GM19463 (cell line): ENCODE measurements around the gene PTPRJ.
"Not testable (repeated sequence)": the region's sequence is repeated elsewhere in the genome, so short reads cannot be mapped to it uniquely, and the experiment has no call there.

ENCODE experiments used
- ATAC-seq: cut with Tn5 transposase; IDR thresholded peaks from one replicate; pipeline ENCODE4 v1.9.1; 2021; ENCODE audit warnings: mild to moderate bottlenecking, moderate library complexity; ENCODE audit not compliant: unreplicated experiment

The PTPRJ gene

GRCh38 chr11:48017105-48017830 lies 36.9 kb downstream of the PTPRJ start:
- ATAC-seq: no peak

- no peak for ATAC-seq
These were observed 37.6 kb downstream of the PTPRJ start for GRCh38 chr11:48017831-48018527.

- ATAC-seq: no peak
These were observed 38.3 kb downstream of the PTPRJ start for GRCh38 chr11:48018528-48019216.

- no peak for ATAC-seq
These were observed 38.8 kb downstream of the PTPRJ start for GRCh38 chr11:48019217-48019584.

DNA sequence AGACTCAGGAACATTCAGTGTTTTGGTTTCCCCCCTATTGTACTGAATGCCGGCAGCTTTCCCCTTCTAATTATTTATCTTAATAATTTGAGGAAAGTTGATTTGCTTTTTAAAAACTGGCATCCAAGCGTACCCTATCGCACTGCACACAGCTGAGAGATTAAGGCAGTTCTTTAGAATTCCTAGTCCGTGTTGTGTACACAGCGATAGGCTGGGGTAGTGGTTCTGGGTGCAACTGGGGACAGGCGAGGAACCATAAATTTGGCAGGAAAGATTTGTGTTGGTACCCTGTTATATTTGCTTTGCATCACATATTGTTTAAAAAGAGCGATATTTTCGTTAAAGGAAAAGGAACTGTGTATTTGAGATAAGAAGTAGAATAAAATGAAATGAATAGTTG lies 39.2 kb downstream of the PTPRJ start:
- no peak for ATAC-seq

DNA sequence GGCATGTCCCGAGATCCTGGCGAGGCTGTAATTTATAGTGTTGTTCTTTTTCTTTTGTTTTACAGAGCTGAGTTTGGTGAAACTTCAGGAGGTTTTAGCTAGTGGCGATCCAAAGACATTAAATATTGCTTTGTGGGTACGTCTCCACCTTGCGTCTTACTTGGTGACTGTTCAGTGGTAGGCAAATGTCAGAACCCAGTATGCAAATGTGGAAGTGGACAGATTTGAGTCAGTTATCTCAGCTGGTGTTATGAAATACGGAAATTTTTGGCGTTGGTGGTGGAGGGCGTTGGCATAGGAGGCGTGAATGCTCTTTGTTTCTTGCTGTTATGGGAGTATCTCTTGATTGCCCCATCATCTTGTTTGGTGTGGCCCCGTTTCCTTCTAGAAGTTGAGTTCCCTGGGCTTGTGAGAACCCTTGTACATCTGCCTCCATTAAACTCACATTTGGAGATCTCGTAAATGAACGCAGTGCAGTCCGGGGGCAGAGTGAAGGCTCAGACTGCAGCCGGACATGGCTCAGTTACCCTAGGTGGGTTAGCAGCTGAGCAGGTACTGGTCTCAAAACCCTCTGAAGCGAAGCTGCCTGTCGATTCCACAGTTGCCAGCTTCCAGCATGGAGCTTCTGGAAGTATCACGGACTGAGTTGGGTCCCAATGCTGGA lies 39.9 kb downstream of the PTPRJ start:
- ATAC-seq: peak; percentile 81

- ATAC-seq: not testable (repeated sequence)
These were observed 41.0 kb downstream of the PTPRJ start for GRCh38 chr11:48021201-48021820.

DNA sequence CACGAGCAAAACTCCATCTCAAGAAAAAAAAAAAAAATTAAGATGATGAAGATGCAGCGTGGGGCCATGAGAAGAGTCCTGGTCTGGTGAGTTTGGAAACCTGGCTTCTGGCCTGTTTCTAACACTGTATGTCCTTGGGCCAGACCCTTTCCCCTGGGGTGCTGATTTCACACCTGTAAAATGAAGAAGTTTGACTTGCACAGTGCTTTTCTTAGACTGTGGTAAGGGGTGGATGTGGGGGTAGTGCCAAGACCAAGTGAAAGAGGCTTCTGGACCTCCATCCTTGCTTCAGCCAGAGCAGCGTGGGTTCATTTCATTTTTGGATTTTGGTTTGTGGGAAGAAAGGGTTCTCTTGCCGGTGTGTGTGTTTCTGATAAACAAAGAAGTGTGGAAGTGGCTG lies 42.1 kb downstream of the PTPRJ start:
- no peak for ATAC-seq

- ATAC-seq: not testable (repeated sequence)
These were observed 43.2 kb downstream of the PTPRJ start for GRCh38 chr11:48023608-48024007.

DNA sequence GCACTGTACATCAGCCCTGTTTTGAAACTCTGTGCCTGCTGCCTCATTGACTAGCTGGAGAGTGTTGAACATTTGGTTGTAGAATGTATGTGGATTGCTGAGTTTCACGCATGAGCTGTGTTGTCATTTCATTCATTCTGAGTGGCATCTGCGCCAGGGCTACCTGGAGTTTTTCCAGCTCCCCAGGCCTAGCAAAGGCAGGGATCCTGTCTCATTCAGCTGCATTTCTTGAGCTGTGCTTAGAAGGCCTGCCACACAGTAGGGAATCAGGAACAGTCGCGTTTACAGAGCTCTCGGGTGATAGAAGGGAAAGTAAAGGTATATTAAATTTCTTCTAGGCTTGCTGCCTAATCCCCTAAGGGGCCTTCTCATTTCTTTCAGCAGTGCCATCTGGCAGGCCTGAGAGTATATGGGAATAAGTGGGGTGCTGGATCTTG lies 44.3 kb downstream of the PTPRJ start:
- no peak for ATAC-seq

- ATAC-seq: no peak
These were observed 45.1 kb downstream of the PTPRJ start for GRCh38 chr11:48025293-48025983.

GRCh38 chr11:48025984-48026340 lies 45.6 kb downstream of the PTPRJ start:
- ATAC-seq: no peak

DNA sequence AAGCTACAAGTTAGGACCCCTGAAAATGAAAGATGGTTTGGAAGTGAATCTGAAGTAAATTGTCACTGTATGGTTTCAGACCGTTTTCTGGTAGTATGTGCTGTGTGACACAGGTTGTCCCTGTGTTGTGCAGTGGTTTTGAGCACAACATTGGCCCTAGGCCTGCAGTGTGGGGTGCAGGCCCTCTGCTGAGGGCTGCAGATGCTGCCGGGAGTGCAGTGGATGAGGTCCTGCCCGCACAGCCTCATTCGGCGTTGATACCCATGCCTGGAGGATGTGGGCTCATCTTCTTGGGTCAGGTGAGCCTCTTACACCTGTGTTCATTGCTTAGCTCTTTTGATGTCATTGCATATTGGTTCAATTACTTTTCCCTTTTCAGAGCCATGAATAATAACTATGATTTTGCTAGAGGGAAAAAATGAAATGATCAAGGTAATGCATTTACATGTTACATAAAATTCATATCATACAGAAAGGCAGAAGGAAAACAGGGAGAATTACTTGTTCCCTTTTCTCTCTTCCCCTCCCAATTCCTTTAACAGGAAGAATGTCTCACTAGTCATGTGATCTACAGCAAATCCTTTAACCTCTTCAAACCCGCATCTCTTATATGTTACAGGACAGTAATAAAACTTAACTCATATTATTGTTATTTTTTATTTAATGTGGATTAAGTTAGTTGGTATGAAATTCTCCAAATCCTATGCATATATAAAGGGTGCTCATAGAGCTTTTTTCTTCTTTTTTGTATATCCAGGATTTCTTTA lies 48.7 kb downstream of the PTPRJ start:
- ATAC-seq: no peak

DNA sequence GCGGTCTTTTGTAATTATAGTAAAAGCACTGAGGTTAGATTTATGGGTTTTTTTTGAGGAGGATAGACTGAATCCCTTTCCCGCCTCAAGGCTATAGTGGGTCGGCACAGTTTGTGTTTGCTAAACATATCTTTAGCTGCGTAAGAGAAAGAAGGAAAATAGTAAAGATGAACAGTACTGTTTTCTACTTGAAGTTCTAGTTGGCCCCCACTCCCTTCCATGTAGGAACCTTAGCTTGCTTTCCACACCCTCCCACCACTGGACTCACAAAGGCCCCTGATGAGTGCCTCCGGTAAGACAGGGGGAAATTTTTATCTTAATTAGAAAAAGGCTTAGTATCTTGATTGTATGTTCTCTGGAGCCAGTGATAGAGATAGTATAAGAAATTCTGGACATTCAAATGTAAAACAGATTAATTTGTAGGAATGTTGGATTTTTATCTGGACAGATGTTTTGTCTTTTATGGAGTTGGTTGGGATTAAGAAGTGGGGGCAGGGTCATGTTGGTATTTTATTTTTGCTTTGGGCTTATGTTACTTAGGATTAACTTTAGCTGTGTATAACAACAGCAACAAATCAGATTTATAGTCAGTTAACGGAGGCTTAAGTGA lies 49.4 kb downstream of the PTPRJ start:
- ATAC-seq: no peak

DNA sequence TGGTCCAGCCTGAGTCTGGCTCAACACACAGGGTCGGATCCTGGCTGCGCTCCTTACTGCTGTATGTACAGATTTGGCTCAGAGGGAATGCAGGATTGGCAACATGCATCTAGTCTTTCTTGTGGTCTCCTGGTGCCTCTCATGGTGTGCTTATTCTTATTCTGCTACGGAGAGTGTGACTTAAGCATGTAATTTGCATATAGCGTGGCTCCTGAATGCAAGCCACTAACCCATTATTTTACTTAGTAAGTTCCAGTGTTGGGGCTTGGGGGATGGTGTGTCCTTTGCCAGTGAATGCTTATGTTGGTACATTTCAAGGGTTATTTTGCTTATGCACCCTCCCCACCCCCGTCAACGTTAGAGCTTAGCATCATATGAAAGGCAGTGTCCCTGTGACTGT lies 51.2 kb downstream of the PTPRJ start:
- ATAC-seq: peak; percentile 38

DNA sequence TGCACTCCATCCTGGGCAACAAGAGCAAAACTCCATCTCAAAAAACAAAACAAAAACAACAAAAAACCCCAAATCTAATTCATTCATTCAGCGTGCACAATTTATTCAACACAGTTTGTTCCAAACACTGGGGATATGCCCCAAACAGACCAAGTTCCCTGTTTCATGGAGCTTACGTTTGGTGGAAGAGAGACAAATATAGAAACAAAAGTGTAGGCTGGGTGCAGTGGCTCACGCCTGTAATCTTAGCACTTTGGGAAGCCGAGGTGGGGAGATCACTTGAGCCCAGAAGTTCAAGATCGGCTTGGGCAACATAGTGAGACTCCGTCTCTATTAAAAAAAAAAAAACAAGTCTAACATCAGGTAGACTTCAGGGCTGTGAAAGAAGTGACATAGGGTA lies 52.4 kb downstream of the PTPRJ start:
- ATAC-seq: no peak

GRCh38 chr11:48033918-48034341 lies 53.6 kb downstream of the PTPRJ start:
- ATAC-seq: no peak

DNA sequence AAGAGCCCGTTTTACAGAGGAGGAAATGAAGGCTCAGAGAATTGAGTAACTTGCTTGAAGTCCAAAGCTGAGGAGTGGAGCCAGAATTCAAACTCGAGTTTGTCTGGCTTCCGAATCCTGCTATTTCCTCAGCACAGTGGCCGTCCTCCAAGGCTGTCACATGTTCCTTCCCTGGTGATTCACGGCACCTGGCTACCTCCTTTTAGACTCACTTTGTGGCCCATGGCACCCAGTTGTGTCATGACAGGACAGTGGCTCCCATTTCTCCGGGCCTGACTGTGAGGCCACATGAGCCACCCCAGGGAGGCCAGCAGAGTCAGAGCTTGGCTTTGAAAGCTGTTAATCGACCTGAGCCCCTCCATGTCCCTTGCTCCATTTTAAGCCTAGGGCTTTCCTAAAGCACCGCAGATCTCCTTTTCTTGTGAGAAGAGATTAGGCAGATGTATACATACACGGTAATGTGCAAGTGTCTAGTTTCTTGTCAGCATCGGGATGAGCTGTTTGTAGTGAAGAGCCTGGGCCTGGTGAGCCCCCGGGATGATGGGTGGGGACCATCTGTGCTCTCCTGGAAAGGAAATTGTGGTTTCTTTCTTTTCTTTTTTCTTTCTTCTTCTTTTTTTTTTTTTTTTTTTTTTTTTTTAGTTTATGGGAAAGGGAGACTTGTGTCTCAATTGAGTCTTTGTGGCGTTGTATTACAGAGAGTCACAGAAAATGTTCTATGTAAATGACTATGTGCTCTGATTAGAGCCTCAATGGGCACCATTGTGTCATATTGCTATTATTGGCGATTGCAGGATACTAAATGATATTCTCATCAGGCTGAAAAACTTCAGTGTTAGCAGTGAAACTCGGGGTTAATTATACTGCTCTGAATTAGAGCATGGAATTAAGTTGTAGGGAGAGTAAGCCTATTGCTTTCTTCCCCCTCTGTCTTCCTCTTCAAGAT lies 54.8 kb downstream of the PTPRJ start:
- no peak for ATAC-seq
